ENCODE measurements around the gene FBL. TPM values are rescaled to one million over a fixed set of nuclear protein-coding genes. Genes with fewer than 3 reads are reported as not detected.
A peak's percentile ranks its signal among the peaks of the same experiment; 100 is the strongest.

FBL gene
- total RNA-seq, 1 donor from 2014 or later: 135 TPM

- FAIRE-seq: no peak
- no peak overlapping the region for H3K9ac ChIP-seq (ENCODE audit: low read length)
- Mint-ChIP-seq H3K9me3 (ENCODE audit: unreplicated experiment) (no peaks in the 10 kb centered on the region), H3K27me3 (ENCODE audit: low read depth, unreplicated experiment) (peaks cover 13% of the 10 kb centered on the region), H3K36me3 (ENCODE audit: low read depth, unreplicated experiment) (no peaks in the 10 kb centered on the region), H3K27ac (ENCODE audit: unreplicated experiment) (no peak overlapping the region), H3K4me1 (ENCODE audit: low read depth, unreplicated experiment) (no peaks in the 10 kb centered on the region), H3K4me3 (ENCODE audit: unreplicated experiment) (no peak overlapping the region)
- no peaks in the 10 kb centered on the region for H4K20me1 ChIP-seq (ENCODE audit: insufficient read depth, low read length)
- H3K36me3 ChIP-seq (ENCODE audit: insufficient read depth, low read length): no peaks in the 10 kb centered on the region
- no peak overlapping the region for H3K27ac ChIP-seq (ENCODE audit: low read depth, low read length)
- no peaks in the 10 kb centered on the region for H3K79me2 ChIP-seq (ENCODE audit: insufficient read depth, low read length)
- no peaks in the 10 kb centered on the region for H3K9me3 ChIP-seq (ENCODE audit: insufficient read depth, low read depth, low read length)
- no peaks in the 10 kb centered on the region for H3K4me1 ChIP-seq (ENCODE audit: insufficient read depth, low read length)
- no peak overlapping the region for H3K4me2 ChIP-seq (ENCODE audit: low read length)
- H3K4me3 ChIP-seq (ENCODE audit: insufficient read depth, low read depth, low read length): no peak overlapping the region
- TF ChIP-seq CTCF (IDR thresholded peaks at IDR 0.05; ENCODE audit: insufficient read depth, low read depth, low read length) (no peak), EZH2 (IDR thresholded peaks at IDR 0.05; ENCODE audit: insufficient read depth, low read length) (no peak)
- DNase-seq (ENCODE audit: low read depth): no peak
- no peak overlapping the region for H2AFZ ChIP-seq (ENCODE audit: low read depth, low read length)
- peaks cover 4% of the 10 kb centered on the region for H3K27me3 ChIP-seq (ENCODE audit: insufficient read depth, low read length)
Observed at GRCh38 chr19:39796000-39796498, 50.1 kb downstream of the FBL start.

GRCh38 chr19:39795001-39795400, 51.2 kb downstream of the FBL start:
- Mint-ChIP-seq H3K36me3 (ENCODE audit: low read depth, unreplicated experiment) (no peaks in the 10 kb centered on the region), H3K4me1 (ENCODE audit: low read depth, unreplicated experiment) (no peaks in the 10 kb centered on the region)
- TF ChIP-seq EZH2 (IDR thresholded peaks at IDR 0.05; ENCODE audit: insufficient read depth, low read length): no peak
- no peak for TF ChIP-seq CTCF (IDR thresholded peaks at IDR 0.05; ENCODE audit: insufficient read depth, low read depth, low read length)

GRCh38 chr19:39792999-39793546, 53.1 kb downstream of the FBL start:
- Histone ChIP-seq H2AFZ (ENCODE audit: low read depth, low read length) (peak overlapping the region; percentile 85), H3K36me3 (ENCODE audit: insufficient read depth, low read length) (no peaks in the 10 kb centered on the region), H3K27me3 (ENCODE audit: insufficient read depth, low read length) (peaks cover 4% of the 10 kb centered on the region), H3K4me3 (ENCODE audit: insufficient read depth, low read depth, low read length) (peak overlapping the region; percentile 59), H3K9me3 (ENCODE audit: insufficient read depth, low read depth, low read length) (no peaks in the 10 kb centered on the region), H3K27ac (ENCODE audit: low read depth, low read length) (no peak overlapping the region), H3K79me2 (ENCODE audit: insufficient read depth, low read length) (no peaks in the 10 kb centered on the region), H3K9ac (ENCODE audit: low read length) (no peak overlapping the region), H4K20me1 (ENCODE audit: insufficient read depth, low read length) (no peaks in the 10 kb centered on the region), H3K4me1 (ENCODE audit: insufficient read depth, low read length) (no peaks in the 10 kb centered on the region), H3K4me2 (ENCODE audit: low read length) (peak overlapping the region; percentile 84)
- Mint-ChIP-seq H3K27me3 (ENCODE audit: low read depth, unreplicated experiment) (peaks cover 14% of the 10 kb centered on the region), H3K4me1 (ENCODE audit: low read depth, unreplicated experiment) (no peaks in the 10 kb centered on the region), H3K36me3 (ENCODE audit: low read depth, unreplicated experiment) (no peaks in the 10 kb centered on the region), H3K9me3 (ENCODE audit: unreplicated experiment) (peaks cover 5% of the 10 kb centered on the region), H3K27ac (ENCODE audit: unreplicated experiment) (no peak overlapping the region), H3K4me3 (ENCODE audit: unreplicated experiment) (peak overlapping the region; percentile 76)
- FAIRE-seq (no peak), DNase-seq (ENCODE audit: low read depth) (peak; percentile 58)
- TF ChIP-seq CTCF (IDR thresholded peaks at IDR 0.05; ENCODE audit: insufficient read depth, low read depth, low read length): peak; percentile 82
- no peak for TF ChIP-seq EZH2 (IDR thresholded peaks at IDR 0.05; ENCODE audit: insufficient read depth, low read length)

More at GRCh38 chr19:39795001-39795400, 51.2 kb downstream of the FBL start:
- H3K4me3 Mint-ChIP-seq (ENCODE audit: unreplicated experiment): no peak overlapping the region
- peaks cover 4% of the 10 kb centered on the region for H3K27me3 ChIP-seq (ENCODE audit: insufficient read depth, low read length)
- H3K9me3 Mint-ChIP-seq (ENCODE audit: unreplicated experiment): no peaks in the 10 kb centered on the region
- H3K27ac Mint-ChIP-seq (ENCODE audit: unreplicated experiment): no peak overlapping the region
- H3K79me2 ChIP-seq (ENCODE audit: insufficient read depth, low read length): no peaks in the 10 kb centered on the region
- no peaks in the 10 kb centered on the region for H4K20me1 ChIP-seq (ENCODE audit: insufficient read depth, low read length)
- no peaks in the 10 kb centered on the region for H3K9me3 ChIP-seq (ENCODE audit: insufficient read depth, low read depth, low read length)
- no peak overlapping the region for H3K4me2 ChIP-seq (ENCODE audit: low read length)
- H2AFZ ChIP-seq (ENCODE audit: low read depth, low read length): no peak overlapping the region
- no peak overlapping the region for H3K4me3 ChIP-seq (ENCODE audit: insufficient read depth, low read depth, low read length)
- DNase-seq (ENCODE audit: low read depth): no peak
- H3K27ac ChIP-seq (ENCODE audit: low read depth, low read length): no peak overlapping the region
- no peaks in the 10 kb centered on the region for H3K4me1 ChIP-seq (ENCODE audit: insufficient read depth, low read length)
- no peak for FAIRE-seq
- H3K9ac ChIP-seq (ENCODE audit: low read length): no peak overlapping the region
- H3K27me3 Mint-ChIP-seq (ENCODE audit: low read depth, unreplicated experiment): peaks cover 13% of the 10 kb centered on the region
- H3K36me3 ChIP-seq (ENCODE audit: insufficient read depth, low read length): no peaks in the 10 kb centered on the region

Data from astrocyte (in vitro differentiated cells and primary cell).